NB4 (cell line): Measurements from ENCODE around the gene FNIP2.

Source experiments
- DNase-seq: peaks from one replicate; pipeline ENCODE4 v3.0.0; 2010; ENCODE audit warnings: low read depth
- H3K4me3 ChIP-seq: one replicate; pipeline ENCODE4 v1.5.1; 2011; ENCODE audit warnings: mild to moderate bottlenecking, low read depth, low read length, moderate library complexity
- MYC ChIP-seq: IDR thresholded peaks from 2 replicates; pipeline ENCODE4 v1.6.1; 2011; ENCODE audit warnings: low read depth, low read length
- POLR2A ChIP-seq: IDR thresholded peaks from 2 replicates; pipeline ENCODE4 v1.6.1; 2011; ENCODE audit warnings: mild to moderate bottlenecking; ENCODE audit not compliant: insufficient read length; ENCODE audit errors: extremely low read depth
- TF ChIP-seq, protein P1 (sequence below): IDR thresholded peaks from 2 replicates; pipeline ENCODE4 v1.6.1; 2011; ENCODE audit warnings: low read depth, low read length
- TF ChIP-seq, protein P2 (sequence below): IDR thresholded peaks from one replicate; pipeline ENCODE4 v1.5.1; 2012; ENCODE audit warnings: low read depth, low read length

The FNIP2 gene

DNA sequence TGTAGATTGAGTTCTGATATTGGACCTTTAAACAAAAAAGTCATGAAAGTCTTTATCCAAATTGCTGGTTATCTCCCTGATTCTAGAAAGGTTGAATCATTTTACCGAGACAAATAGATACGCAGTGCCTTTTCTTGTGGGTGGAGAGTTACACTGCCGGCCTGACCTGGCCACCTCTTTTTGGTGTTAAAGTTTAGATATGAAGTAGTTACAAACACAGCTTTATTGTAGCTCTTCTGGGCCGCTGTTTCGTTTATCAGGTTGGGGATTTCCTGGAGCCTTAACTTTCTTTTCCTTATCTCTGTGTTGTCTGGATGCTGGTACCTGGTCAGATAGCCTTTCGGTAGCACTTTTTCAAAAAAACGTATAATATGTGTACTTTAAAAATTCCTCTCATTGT, 31.0 kb downstream of the FNIP2 start:
- no peak overlapping the region for H3K4me3 ChIP-seq
- no peak for DNase-seq
- no peak for TF ChIP-seq POLR2A
- TF ChIP-seq, protein P1, sequence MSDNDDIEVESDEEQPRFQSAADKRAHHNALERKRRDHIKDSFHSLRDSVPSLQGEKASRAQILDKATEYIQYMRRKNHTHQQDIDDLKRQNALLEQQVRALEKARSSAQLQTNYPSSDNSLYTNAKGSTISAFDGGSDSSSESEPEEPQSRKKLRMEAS = no peak
- TF ChIP-seq, protein P2, sequence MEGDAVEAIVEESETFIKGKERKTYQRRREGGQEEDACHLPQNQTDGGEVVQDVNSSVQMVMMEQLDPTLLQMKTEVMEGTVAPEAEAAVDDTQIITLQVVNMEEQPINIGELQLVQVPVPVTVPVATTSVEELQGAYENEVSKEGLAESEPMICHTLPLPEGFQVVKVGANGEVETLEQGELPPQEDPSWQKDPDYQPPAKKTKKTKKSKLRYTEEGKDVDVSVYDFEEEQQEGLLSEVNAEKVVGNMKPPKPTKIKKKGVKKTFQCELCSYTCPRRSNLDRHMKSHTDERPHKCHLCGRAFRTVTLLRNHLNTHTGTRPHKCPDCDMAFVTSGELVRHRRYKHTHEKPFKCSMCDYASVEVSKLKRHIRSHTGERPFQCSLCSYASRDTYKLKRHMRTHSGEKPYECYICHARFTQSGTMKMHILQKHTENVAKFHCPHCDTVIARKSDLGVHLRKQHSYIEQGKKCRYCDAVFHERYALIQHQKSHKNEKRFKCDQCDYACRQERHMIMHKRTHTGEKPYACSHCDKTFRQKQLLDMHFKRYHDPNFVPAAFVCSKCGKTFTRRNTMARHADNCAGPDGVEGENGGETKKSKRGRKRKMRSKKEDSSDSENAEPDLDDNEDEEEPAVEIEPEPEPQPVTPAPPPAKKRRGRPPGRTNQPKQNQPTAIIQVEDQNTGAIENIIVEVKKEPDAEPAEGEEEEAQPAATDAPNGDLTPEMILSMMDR = no peak
- TF ChIP-seq MYC = no peak

DNA sequence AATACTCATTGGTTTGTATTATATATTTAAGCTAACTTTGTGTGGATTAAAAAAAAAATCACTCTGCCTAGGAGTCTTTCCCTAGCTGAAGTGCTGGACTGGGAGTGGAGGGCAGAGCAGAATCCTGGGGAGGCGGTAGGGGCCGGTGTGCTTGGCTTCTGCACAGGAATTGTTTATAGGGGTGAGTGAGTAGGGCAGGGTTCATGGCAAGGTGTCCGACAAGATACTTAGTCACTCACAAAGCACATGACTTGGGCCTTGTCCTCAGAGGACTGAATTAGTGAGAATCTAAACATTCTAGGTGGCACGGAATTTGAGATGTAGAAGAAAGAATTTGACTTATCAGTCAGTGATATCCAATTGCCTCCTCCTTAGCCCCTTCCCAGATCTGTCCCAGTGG, 32.2 kb downstream of the FNIP2 start:
- TF ChIP-seq POLR2A (no peak), MYC (no peak)
- TF ChIP-seq, protein P2 = no peak
- TF ChIP-seq, protein P1 = no peak
- H3K4me3 ChIP-seq = no peak overlapping the region
- no peak for DNase-seq

DNA sequence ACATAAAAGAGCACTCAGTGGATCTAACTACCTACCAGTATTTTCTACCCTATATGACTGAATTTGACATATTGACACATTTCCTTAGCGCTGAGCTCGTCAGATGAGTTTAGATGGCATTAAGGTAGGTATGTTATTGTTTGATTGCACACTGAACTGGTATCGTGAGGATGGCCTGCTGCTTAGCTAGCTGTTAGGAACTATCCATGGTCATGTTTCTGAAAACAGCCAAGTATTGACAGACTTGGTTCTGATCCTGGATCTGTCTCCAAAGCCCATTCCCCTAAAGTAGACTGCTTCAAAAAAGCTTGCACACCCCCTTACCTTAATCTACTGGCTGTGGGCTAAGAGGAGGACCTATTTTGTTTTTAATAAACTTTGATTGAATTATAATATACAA, 32.9 kb downstream of the FNIP2 start:
- H3K4me3 ChIP-seq = no peak overlapping the region
- no peak for TF ChIP-seq MYC
- TF ChIP-seq, protein P1 = no peak
- TF ChIP-seq, protein P2 = no peak
- TF ChIP-seq POLR2A = no peak
- DNase-seq = no peak

DNA sequence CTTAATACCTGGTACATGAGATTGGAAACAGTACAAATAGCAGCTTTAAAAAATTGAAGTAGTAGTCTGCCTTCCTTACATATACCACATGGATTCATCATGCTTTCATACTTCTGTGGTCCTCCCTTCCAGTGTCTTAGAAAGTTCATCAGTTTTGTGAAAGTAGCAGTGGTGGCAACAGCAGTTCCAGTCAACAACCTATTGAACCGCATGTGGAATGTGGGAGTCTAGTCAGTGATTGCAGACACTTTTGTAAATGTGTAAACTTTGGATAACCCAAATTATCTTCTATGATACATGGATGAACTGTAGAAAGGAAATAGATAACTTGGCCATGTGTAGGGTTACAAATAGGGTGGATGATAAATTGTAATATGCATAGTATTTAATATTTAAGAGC, 34.1 kb downstream of the FNIP2 start:
- TF ChIP-seq POLR2A = no peak
- no peak for TF ChIP-seq MYC
- TF ChIP-seq, protein P2 = no peak
- TF ChIP-seq, protein P1 = no peak
- no peak overlapping the region for H3K4me3 ChIP-seq
- no peak for DNase-seq

DNA sequence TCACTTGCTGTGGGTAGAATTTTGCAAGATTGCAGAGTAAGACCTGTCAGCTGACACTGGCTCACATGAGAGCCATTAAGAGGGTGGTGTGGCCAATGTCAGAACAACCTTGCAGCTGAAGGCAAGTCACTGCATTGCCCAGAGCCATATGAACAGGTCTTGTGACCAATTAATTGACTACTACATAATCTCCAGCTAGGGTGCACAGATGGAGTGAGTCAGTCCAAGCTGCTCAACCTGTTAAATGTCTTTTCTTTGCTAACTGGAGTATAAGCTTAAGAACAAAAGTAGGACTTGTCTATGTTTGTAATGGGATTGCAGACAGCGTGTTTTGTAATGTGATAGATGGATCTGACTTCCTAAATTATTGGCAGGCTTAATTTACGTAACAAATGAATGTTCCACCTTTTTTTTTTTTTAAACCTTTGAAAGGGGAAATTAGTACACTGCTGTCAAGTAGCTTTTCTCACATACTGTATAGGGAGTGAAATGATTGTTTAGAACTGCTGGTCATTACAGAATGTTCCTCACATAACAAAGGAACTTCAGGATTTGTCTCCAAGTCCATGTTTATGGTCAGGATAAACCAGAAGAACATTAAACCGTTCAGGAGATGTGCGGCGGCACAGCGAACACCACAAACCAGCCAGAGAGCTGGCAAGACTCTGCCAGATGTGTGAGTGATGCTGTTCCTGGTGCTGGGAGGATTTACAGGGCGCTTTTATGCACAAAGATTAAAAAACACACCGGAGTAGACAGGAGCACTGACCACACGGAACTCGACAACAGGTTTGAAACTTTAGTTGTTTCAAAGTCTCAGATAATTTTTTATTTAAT, 37.0 kb downstream of the FNIP2 start:
- no peak overlapping the region for H3K4me3 ChIP-seq
- TF ChIP-seq POLR2A (no peak), MYC (no peak)
- TF ChIP-seq, protein P2 = no peak
- TF ChIP-seq, protein P1 = no peak
- peak; percentile 33 for DNase-seq
